Measurements from ENCODE around the gene PADI3. TPM values are rescaled to one million over a fixed set of nuclear protein-coding genes. Genes with fewer than 3 reads are reported as not detected.

PADI3 gene
- total and polyA plus RNA-seq, 10 donors: not detected

DNA sequence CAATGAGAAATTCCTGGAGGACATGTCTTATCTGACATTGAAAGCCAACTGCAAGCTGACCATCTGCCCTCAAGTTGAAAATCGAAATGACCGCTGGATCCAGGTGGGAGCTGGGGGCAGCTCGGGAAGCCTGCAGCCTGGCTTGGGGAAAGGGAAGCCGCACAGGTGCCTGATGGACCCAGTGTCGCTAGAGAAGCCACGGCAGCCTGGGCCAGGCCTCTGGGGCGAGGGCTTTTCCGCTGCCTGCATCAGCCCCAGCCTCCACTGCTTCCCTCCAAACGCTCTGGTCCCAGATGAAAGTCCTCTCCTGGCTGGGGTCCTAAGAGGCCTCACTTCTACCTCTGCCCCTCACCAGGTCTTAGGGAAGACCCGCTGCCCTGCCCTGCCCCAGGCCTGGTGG is 18.8 kb upstream of the PADI3 start:
- Histone ChIP-seq H3K9me3 (no peaks in the 10 kb centered on the region), H3K27ac (no peak overlapping the region), H3K4me3 (no peak overlapping the region), H3K36me3 (no peaks in the 10 kb centered on the region), H3K4me1 (peaks cover 0 to 5% (median 0%) of the 10 kb centered on the region in 6 donors), H3K27me3 (replicated peaks in 1 of 7) (no peaks in the 10 kb centered on the region)
- intact Hi-C loops (cut with DNase I; ENCODE audit: low total_unique reads): no loop called here
- WGBS, 5 donors: 77 to 91% (median 87%) methylated on average over 4 to 10 of the region's 10 CpGs
- TF ChIP-seq POLR2A (IDR thresholded peaks at IDR 0.05) (no peak), POLR2AphosphoS5 (IDR thresholded peaks at IDR 0.05) (no peak)
- TF ChIP-seq, protein P1, sequence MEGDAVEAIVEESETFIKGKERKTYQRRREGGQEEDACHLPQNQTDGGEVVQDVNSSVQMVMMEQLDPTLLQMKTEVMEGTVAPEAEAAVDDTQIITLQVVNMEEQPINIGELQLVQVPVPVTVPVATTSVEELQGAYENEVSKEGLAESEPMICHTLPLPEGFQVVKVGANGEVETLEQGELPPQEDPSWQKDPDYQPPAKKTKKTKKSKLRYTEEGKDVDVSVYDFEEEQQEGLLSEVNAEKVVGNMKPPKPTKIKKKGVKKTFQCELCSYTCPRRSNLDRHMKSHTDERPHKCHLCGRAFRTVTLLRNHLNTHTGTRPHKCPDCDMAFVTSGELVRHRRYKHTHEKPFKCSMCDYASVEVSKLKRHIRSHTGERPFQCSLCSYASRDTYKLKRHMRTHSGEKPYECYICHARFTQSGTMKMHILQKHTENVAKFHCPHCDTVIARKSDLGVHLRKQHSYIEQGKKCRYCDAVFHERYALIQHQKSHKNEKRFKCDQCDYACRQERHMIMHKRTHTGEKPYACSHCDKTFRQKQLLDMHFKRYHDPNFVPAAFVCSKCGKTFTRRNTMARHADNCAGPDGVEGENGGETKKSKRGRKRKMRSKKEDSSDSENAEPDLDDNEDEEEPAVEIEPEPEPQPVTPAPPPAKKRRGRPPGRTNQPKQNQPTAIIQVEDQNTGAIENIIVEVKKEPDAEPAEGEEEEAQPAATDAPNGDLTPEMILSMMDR (IDR thresholded peaks at IDR 0.05 in 8 of 11, conservative IDR thresholded peaks at IDR 0.05 in 3 of 11): no peak
- DNase-seq: no peak

DNA sequence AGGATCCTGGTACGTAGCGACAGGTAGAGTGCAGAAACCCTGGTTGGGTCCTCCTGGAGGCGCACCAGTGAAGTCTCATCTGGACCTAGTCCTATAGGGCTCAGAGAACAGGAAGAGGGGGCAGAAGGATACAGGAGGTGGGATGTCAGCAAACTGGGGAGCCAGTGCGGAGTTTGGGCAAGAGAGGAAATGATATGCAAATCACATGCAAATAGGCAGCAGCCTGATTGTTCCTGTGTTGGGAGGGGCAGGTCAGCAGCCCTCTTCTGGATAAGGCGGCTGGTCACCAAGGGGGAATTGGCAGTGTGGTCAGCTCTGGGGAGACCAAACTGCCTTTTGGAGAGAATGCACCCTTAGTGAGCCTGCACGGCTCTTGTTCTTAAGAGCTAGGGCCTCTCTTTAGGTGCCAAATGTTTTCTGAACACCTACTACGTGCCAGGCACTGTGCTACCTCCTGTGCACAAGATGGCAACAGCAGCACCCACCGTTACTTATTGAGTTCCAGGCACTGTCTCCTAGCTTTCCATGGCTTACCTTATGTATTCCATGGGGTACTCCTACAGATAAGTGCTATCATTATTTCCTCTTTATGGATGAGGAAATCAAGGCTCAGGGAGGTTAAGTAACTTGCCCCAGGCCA is 18.1 kb upstream of the PADI3 start:
- Histone ChIP-seq H3K36me3 (no peaks in the 10 kb centered on the region), H3K9me3 (no peaks in the 10 kb centered on the region), H3K4me3 (no peak overlapping the region), H3K27ac (no peak overlapping the region), H3K4me1 (peaks cover 0 to 9% (median 0%) of the 10 kb centered on the region in 6 donors), H3K27me3 (replicated peaks in 1 of 7) (no peaks in the 10 kb centered on the region)
- intact Hi-C loops (cut with DNase I; ENCODE audit: low total_unique reads): no loop called here
- TF ChIP-seq, protein P1 (IDR thresholded peaks at IDR 0.05 in 8 of 11, conservative IDR thresholded peaks at IDR 0.05 in 3 of 11): no peak
- no peak for TF ChIP-seq POLR2AphosphoS5 (IDR thresholded peaks at IDR 0.05)
- no peak for TF ChIP-seq POLR2A (IDR thresholded peaks at IDR 0.05)
- WGBS, 5 donors: 68 to 90% (median 81%) methylated on average over 8 of the region's 8 CpGs
- DNase-seq: no peak

DNA sequence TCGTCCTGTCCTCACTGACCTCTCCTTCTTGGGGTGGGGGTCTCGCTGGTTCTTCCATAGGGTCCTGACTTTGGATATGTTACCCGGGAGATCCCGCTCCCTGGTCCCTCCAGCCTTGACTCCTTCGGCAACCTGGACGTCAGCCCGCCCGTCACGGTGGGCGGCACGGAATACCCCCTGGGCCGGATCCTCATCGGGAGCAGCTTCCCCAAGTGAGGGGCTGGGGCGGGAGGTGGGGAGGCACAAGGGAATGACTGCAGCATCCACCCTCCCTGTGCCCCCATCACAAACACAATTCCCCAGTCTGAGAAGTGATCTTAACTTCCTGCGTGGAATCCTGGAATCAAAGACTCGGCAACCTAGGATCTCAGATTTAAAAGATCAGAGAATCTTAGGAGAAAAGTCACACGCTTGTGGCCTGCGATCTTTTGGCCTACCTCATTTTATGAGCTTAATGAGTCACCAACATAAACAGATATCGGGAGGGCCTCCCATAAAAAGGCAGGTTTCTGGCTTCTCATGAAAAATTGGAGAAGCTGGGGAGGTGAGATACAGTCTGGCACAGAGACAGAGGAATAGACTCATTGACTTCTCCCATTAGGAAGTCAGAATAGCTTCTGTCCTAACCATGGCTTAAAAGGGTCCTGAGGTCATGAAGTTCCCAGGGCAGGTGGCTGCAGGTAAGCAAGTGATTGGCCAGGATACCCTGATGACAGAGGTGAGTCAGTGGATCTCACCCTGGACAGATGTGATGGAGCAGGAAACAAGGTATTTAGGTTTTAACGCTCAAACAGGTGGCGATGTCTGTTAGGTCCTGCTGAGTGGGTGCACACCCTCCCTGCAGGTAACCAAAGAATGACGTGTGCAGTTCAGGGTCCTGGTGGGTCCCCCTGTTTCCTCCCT is 15.9 kb upstream of the PADI3 start:
- Histone ChIP-seq H3K27ac (no peak overlapping the region), H3K4me1 (peaks cover 0 to 16% (median 6%) of the 10 kb centered on the region in 6 donors), H3K36me3 (no peaks in the 10 kb centered on the region), H3K4me3 (no peak overlapping the region), H3K9me3 (no peaks in the 10 kb centered on the region), H3K27me3 (replicated peaks in 1 of 7) (peaks cover 0 to 5% (median 0%) of the 10 kb centered on the region in 7 donors)
- TF ChIP-seq POLR2A (IDR thresholded peaks at IDR 0.05): no peak
- TF ChIP-seq, protein P1 (IDR thresholded peaks at IDR 0.05 in 8 of 11, conservative IDR thresholded peaks at IDR 0.05 in 3 of 11): no peak
- TF ChIP-seq POLR2AphosphoS5 (IDR thresholded peaks at IDR 0.05): no peak
- intact Hi-C loops (cut with DNase I; ENCODE audit: low total_unique reads): no loop called here
- DNase-seq: no peak
- WGBS, 5 donors: 83 to 91% (median 88%) methylated on average over 21 to 22 of the region's 22 CpGs

Data from spleen (tissue), 11 donors.